PC-9 (cell line): ENCODE measurements around the gene KLHDC7B.

Source experiments
- CTCF ChIP-seq: fragments of 200-600 bp; sonication (generic); conservative IDR thresholded peaks from 2 replicates; pipeline ENCODE4 v1.6.1; 2017; ENCODE audit warnings: mixed run types, antibody characterized with exemption, mild to moderate bottlenecking, moderate library complexity
- EZH2 ChIP-seq: fragments of 200-600 bp; sonication (generic); IDR thresholded peaks from 2 replicates; pipeline ENCODE4 v1.8.0; 2017; ENCODE audit warnings: antibody characterized with exemption, low read depth

GRCh38 chr22:50585781-50586180 lies 40.1 kb downstream of the KLHDC7B start:
- TF ChIP-seq CTCF (no peak), EZH2 (no peak)
